HEK293 (cell line): ENCODE data around the gene CPT1A.

ENCODE experiments used
- CTCF ChIA-PET: fragments of 350-600 bp; formaldehyde crosslinking; extraction: SDS; loops from one replicate; lab custom pipeline; 2021; ENCODE audit warnings: antibody characterized with exemption; lab: Yijun Ruan, JAX
- POLR2A ChIA-PET: fragments of 300-600 bp; formaldehyde crosslinking; extraction: SDS; loops from one replicate; lab custom pipeline; 2020; ENCODE audit warnings: antibody characterized with exemption, inconsistent platforms; lab: Yijun Ruan, JAX
- H3K27ac ChIP-seq: fragments of 200-500 bp; sonication (Bioruptor generic); 2 replicates; pipeline ENCODE4 v1.5.1; 2014; ENCODE audit warnings: low read depth, low read length, control low read depth, inconsistent platforms; ENCODE audit errors: extremely low read depth
- H3K36me3 ChIP-seq, 2 experiments: fragments of 200-500 bp in 1 of 2; sonication (Bioruptor generic) in 1 of 2; 1 replicate in 1 of 2; 2 replicates in 1 of 2; pipeline ENCODE4 v1.5.1; 2014 to 2017; ENCODE audit warnings: inconsistent platforms in 2 of 2, low read length in 2 of 2; ENCODE audit not compliant: control insufficient read depth in 2 of 2, insufficient read depth in 1 of 2
- H3K4me1 ChIP-seq: fragments of 200-500 bp; sonication (Bioruptor generic); 2 replicates; pipeline ENCODE4 v1.5.1; 2014; ENCODE audit warnings: mild to moderate bottlenecking, low read length, inconsistent platforms; ENCODE audit not compliant: control insufficient read depth, insufficient read depth
- H3K4me3 ChIP-seq: 2 replicates; pipeline ENCODE4 v1.5.1; 2011; ENCODE audit warnings: low read depth, mild to moderate bottlenecking, control low read depth, low read length, moderate library complexity
- H3K9me3 ChIP-seq: fragments of 200-500 bp; sonication (Bioruptor generic); 2 replicates; pipeline ENCODE4 v1.5.1; 2014; ENCODE audit warnings: low read depth, low read length, inconsistent platforms; ENCODE audit not compliant: control insufficient read depth, insufficient read depth
- GLI4 ChIP-seq: fragments of 450-650 bp; formaldehyde crosslinking; IDR thresholded peaks from 2 replicates; pipeline ENCODE4 v1.5.1; 2016; ENCODE audit warnings: missing biosample characterization, missing genetic modification characterization
- PBX3 ChIP-seq: sonication (generic); formaldehyde crosslinking; IDR thresholded peaks from 2 replicates; pipeline ENCODE4 v1.8.1; 2022; ENCODE audit warnings: mild to moderate bottlenecking, moderate library complexity, missing genetic modification reagents
- ZEB2 ChIP-seq: fragments of 450-650 bp; formaldehyde crosslinking; IDR thresholded peaks from 2 replicates; pipeline ENCODE4 v1.5.1; 2016; ENCODE audit warnings: missing biosample characterization, missing genetic modification characterization
- ZFP41 ChIP-seq: fragments of 450-650 bp; formaldehyde crosslinking; IDR thresholded peaks from 2 replicates; pipeline ENCODE4 v1.5.1; 2016; ENCODE audit warnings: missing biosample characterization, missing genetic modification characterization, borderline replicate concordance
- ZNF138 ChIP-seq: fragments of 450-650 bp; formaldehyde crosslinking; IDR thresholded peaks from 2 replicates; pipeline ENCODE4 v1.5.1; 2016; ENCODE audit warnings: missing biosample characterization, missing genetic modification characterization, borderline replicate concordance
- ZNF23 ChIP-seq: fragments of 450-650 bp; formaldehyde crosslinking; IDR thresholded peaks from 2 replicates; pipeline ENCODE4 v1.5.1; 2016; ENCODE audit warnings: missing biosample characterization, missing genetic modification characterization, borderline replicate concordance
- ZNF280C ChIP-seq: fragments of 450-650 bp; formaldehyde crosslinking; IDR thresholded peaks from 2 replicates; pipeline ENCODE4 v1.5.1; 2016; ENCODE audit warnings: missing biosample characterization, missing genetic modification characterization
- ZNF341 ChIP-seq: fragments of 450-650 bp; formaldehyde crosslinking; IDR thresholded peaks from 2 replicates; pipeline ENCODE4; 2016; ENCODE audit warnings: low read depth, missing biosample characterization, missing genetic modification characterization
- ZNF354C ChIP-seq: fragments of 450-650 bp; formaldehyde crosslinking; IDR thresholded peaks from 2 replicates; pipeline ENCODE4 v1.5.1; 2016; ENCODE audit warnings: missing biosample characterization, missing genetic modification characterization, low read depth, borderline replicate concordance
- ZNF518A ChIP-seq: fragments of 450-650 bp; formaldehyde crosslinking; conservative IDR thresholded peaks from 2 replicates; pipeline ENCODE4 v1.5.1; 2016; ENCODE audit warnings: low read depth, missing biosample characterization, missing genetic modification characterization

Gene CPT1A

GRCh38 chr11:68751004-68751325 lies 90.8 kb downstream of the CPT1A start:
- CTCF ChIA-PET: no interaction called here

More at GRCh38 chr11:68751004-68751325, 90.8 kb downstream of the CPT1A start:
- Histone ChIP-seq H3K4me1 (no peaks in the 10 kb centered on the region), H3K9me3 (no peaks in the 10 kb centered on the region), H3K4me3 (peak overlapping the region; percentile 42), H3K27ac (no peak overlapping the region), H3K36me3 (peaks cover 0 to 17% of the 10 kb centered on the region in 2 experiments; a peak in 1 of 3 replicates)
- POLR2A ChIA-PET: no interaction called here
- TF ChIP-seq PBX3 (CRISPR knock-in tag): no peak
- no peak for TF ChIP-seq ZEB2 (tag by site-specific recombination)
- TF ChIP-seq GLI4 (tag by site-specific recombination): no peak
- TF ChIP-seq ZNF341 (tag by site-specific recombination): no peak
- TF ChIP-seq ZNF23 (tag by site-specific recombination): no peak
- TF ChIP-seq ZNF138: no peak
- TF ChIP-seq ZNF518A (tag by site-specific recombination): no peak
- no peak for TF ChIP-seq ZNF354C (tag by site-specific recombination)
- TF ChIP-seq ZFP41 (tag by site-specific recombination): no peak
- TF ChIP-seq ZNF280C (tag by site-specific recombination): no peak
